Neural cell (in vitro differentiated cells): ENCODE measurements around the gene TMEM258. TPM values are rescaled to one million over a fixed set of nuclear protein-coding genes. Genes with fewer than 3 reads are reported as not detected.

Experiments
- H2AFZ ChIP-seq: fragments of 200-600, 300-800 bp; sonication (generic), shearing (Covaris generic); 2 replicates; pipeline ENCODE4 v1.6.0; 2014; ENCODE audit warnings: low read depth, mild to moderate bottlenecking, antibody characterized with exemption, low read length, moderate library complexity
- H3F3A ChIP-seq: fragments of 200-600 bp; shearing (Covaris generic); 2 replicates; pipeline ENCODE4 v1.6.1; 2016; ENCODE audit warnings: mild to moderate bottlenecking, moderate library complexity, mixed read lengths, antibody characterized with exemption, low read length; ENCODE audit not compliant: insufficient read depth, poor library complexity, severe bottlenecking
- H3K27ac ChIP-seq: fragments of 200-600, 300-800 bp; sonication (generic), shearing (Covaris generic); 2 replicates; pipeline ENCODE4 v1.5.1; 2014; ENCODE audit warnings: mild to moderate bottlenecking, low read length, moderate library complexity
- H3K27me3 ChIP-seq: fragments of 300-800, 200-600 bp; sonication (generic), shearing (Covaris generic); 2 replicates; pipeline ENCODE4 v1.6.0; 2014; ENCODE audit warnings: mild to moderate bottlenecking, low read depth, low read length, moderate library complexity; ENCODE audit not compliant: insufficient read depth
- H3K36me3 ChIP-seq: fragments of 300-800, 200-600 bp; sonication (generic), shearing (Covaris generic); 2 replicates; pipeline ENCODE4 v1.5.1; 2014; ENCODE audit warnings: mild to moderate bottlenecking, antibody characterized with exemption, low read length, moderate library complexity; ENCODE audit not compliant: insufficient read depth
- H3K4me2 ChIP-seq: fragments of 300-800, 200-600 bp; sonication (generic), shearing (Covaris generic); 2 replicates; pipeline ENCODE4 v1.6.0; 2014; ENCODE audit warnings: mild to moderate bottlenecking, low read length
- H3K4me3 ChIP-seq: fragments of 300-800, 200-600 bp; sonication (generic), shearing (Covaris generic); 2 replicates; pipeline ENCODE4 v1.5.1; 2014; ENCODE audit warnings: mild to moderate bottlenecking, low read length, moderate library complexity
- H3K79me2 ChIP-seq: fragments of 200-600 bp; shearing (Covaris generic); replicated peaks from 2 replicates; pipeline ENCODE4 v1.6.0; 2014; ENCODE audit warnings: mild to moderate bottlenecking, low read length, moderate library complexity; ENCODE audit not compliant: insufficient read depth
- H3K9ac ChIP-seq: fragments of 300-800, 200-600 bp; sonication (generic), shearing (Covaris generic); 2 replicates; pipeline ENCODE4 v1.6.1; 2016; ENCODE audit warnings: mild to moderate bottlenecking, low read length, mixed read lengths
- H3K9me2 ChIP-seq: fragments of 200-600 bp; shearing (Covaris generic); 2 replicates; pipeline ENCODE4 v1.6.1; 2016; ENCODE audit warnings: mild to moderate bottlenecking, low read length, mixed read lengths; ENCODE audit not compliant: insufficient read depth
- H3K9me3 ChIP-seq: fragments of 200-600, 300-800 bp; sonication (generic), shearing (Covaris generic); 2 replicates; pipeline ENCODE4 v1.6.1; 2016; ENCODE audit warnings: mild to moderate bottlenecking, mixed run types, low read length, moderate library complexity, mixed read lengths
- H4K20me1 ChIP-seq: fragments of 200-600 bp; shearing (Covaris generic); 2 replicates; pipeline ENCODE4 v1.6.1; 2016; ENCODE audit warnings: mild to moderate bottlenecking, mixed run types; ENCODE audit not compliant: insufficient read depth
- EP300 ChIP-seq: fragments of 450-650 bp; conservative IDR thresholded peaks from 2 replicates; pipeline ENCODE4 v1.6.1; 2014; ENCODE audit warnings: antibody characterized with exemption, mild to moderate bottlenecking, moderate library complexity; ENCODE audit not compliant: poor library complexity, severe bottlenecking
- EZH2 ChIP-seq: fragments of 200-600, 300-800 bp; shearing (Covaris generic), sonication (generic); IDR thresholded peaks from 2 replicates; pipeline ENCODE4 v1.6.1; 2014; ENCODE audit warnings: antibody characterized with exemption, low read length, borderline replicate concordance, mild to moderate bottlenecking; ENCODE audit not compliant: insufficient read depth, poor library complexity, severe bottlenecking
- MXI1 ChIP-seq: fragments of 450-650 bp; conservative IDR thresholded peaks from 2 replicates; pipeline ENCODE4 v1.6.1; 2014; ENCODE audit warnings: antibody characterized with exemption, mild to moderate bottlenecking; ENCODE audit not compliant: poor library complexity, severe bottlenecking
- POLR2AphosphoS5 ChIP-seq: IDR thresholded peaks from 2 replicates; pipeline ENCODE4 v1.6.1; 2012
- RAD21 ChIP-seq: fragments of 450-650 bp; conservative IDR thresholded peaks from 2 replicates; pipeline ENCODE4 v1.6.1; 2014; ENCODE audit warnings: antibody characterized with exemption, mild to moderate bottlenecking, moderate library complexity
- SMC3 ChIP-seq: fragments of 450-650 bp; conservative IDR thresholded peaks from 2 replicates; pipeline ENCODE4 v1.6.1; 2014; ENCODE audit warnings: antibody characterized with exemption, mild to moderate bottlenecking, moderate library complexity; ENCODE audit not compliant: poor library complexity
- TAF1 ChIP-seq: IDR thresholded peaks from 2 replicates; pipeline ENCODE4 v1.6.1; 2012; ENCODE audit warnings: low read depth
- polyA plus RNA-seq: library from polyadenylated mRNA; depleted of rRNA; stranded (reverse); fragments of >200 nt; gene quantifications from 2 replicates; pipeline ENCODE4 v1.2.3, GENCODE V29; 2014
- TF ChIP-seq, protein P1 (sequence below): fragments of 450-650 bp; IDR thresholded peaks from 2 replicates; pipeline ENCODE4 v1.5.1; 2014; ENCODE audit warnings: antibody characterized with exemption, mild to moderate bottlenecking, moderate library complexity; ENCODE audit not compliant: poor library complexity, severe bottlenecking
- TF ChIP-seq, protein P2 (sequence below): IDR thresholded peaks from 2 replicates; pipeline ENCODE4 v1.6.1; 2012; ENCODE audit warnings: borderline replicate concordance

The TMEM258 gene
- polyA plus RNA-seq, 1 donor from 2014 or later = 134 TPM

DNA sequence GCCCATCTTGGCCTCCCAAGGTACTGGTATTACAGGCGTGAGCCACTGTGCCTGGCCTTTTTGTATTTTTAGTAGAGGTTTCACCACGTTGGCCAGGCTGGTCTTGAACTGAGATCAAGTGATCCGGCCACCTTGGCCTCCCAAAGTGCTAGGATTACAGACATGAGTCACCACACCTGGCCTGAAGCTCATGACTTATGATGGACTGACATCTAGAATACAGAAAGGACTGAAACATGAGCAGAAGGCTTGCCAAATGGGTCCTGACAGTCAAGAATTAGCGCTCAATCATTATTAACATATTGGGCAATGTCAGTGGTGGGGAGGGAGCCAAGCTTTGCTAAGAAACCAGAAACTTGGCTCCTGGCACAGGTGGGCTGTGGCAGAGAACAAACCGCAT is 19.4 kb upstream of the TMEM258 start:
- Histone ChIP-seq H3K4me3 (no peak overlapping the region), H3K4me2 (no peak overlapping the region), H3K36me3 (peaks cover 12% of the 10 kb centered on the region), H3K27me3 (no peaks in the 10 kb centered on the region), H2AFZ (no peak overlapping the region), H3K9ac (no peak overlapping the region), H3K9me2 (no peaks in the 10 kb centered on the region), H3K79me2 (peaks cover 16% of the 10 kb centered on the region), H4K20me1 (no peaks in the 10 kb centered on the region), H3F3A (no peaks in the 10 kb centered on the region), H3K9me3 (no peaks in the 10 kb centered on the region), H3K27ac (no peak overlapping the region)
- TF ChIP-seq, protein P1, sequence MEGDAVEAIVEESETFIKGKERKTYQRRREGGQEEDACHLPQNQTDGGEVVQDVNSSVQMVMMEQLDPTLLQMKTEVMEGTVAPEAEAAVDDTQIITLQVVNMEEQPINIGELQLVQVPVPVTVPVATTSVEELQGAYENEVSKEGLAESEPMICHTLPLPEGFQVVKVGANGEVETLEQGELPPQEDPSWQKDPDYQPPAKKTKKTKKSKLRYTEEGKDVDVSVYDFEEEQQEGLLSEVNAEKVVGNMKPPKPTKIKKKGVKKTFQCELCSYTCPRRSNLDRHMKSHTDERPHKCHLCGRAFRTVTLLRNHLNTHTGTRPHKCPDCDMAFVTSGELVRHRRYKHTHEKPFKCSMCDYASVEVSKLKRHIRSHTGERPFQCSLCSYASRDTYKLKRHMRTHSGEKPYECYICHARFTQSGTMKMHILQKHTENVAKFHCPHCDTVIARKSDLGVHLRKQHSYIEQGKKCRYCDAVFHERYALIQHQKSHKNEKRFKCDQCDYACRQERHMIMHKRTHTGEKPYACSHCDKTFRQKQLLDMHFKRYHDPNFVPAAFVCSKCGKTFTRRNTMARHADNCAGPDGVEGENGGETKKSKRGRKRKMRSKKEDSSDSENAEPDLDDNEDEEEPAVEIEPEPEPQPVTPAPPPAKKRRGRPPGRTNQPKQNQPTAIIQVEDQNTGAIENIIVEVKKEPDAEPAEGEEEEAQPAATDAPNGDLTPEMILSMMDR = no peak
- TF ChIP-seq, protein P2, sequence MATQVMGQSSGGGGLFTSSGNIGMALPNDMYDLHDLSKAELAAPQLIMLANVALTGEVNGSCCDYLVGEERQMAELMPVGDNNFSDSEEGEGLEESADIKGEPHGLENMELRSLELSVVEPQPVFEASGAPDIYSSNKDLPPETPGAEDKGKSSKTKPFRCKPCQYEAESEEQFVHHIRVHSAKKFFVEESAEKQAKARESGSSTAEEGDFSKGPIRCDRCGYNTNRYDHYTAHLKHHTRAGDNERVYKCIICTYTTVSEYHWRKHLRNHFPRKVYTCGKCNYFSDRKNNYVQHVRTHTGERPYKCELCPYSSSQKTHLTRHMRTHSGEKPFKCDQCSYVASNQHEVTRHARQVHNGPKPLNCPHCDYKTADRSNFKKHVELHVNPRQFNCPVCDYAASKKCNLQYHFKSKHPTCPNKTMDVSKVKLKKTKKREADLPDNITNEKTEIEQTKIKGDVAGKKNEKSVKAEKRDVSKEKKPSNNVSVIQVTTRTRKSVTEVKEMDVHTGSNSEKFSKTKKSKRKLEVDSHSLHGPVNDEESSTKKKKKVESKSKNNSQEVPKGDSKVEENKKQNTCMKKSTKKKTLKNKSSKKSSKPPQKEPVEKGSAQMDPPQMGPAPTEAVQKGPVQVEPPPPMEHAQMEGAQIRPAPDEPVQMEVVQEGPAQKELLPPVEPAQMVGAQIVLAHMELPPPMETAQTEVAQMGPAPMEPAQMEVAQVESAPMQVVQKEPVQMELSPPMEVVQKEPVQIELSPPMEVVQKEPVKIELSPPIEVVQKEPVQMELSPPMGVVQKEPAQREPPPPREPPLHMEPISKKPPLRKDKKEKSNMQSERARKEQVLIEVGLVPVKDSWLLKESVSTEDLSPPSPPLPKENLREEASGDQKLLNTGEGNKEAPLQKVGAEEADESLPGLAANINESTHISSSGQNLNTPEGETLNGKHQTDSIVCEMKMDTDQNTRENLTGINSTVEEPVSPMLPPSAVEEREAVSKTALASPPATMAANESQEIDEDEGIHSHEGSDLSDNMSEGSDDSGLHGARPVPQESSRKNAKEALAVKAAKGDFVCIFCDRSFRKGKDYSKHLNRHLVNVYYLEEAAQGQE = no peak
- TF ChIP-seq SMC3 = no peak
- TF ChIP-seq EP300 = no peak
- no peak for TF ChIP-seq EZH2
- no peak for TF ChIP-seq TAF1
- no peak for TF ChIP-seq RAD21
- no peak for TF ChIP-seq POLR2AphosphoS5
- TF ChIP-seq MXI1 = no peak

DNA sequence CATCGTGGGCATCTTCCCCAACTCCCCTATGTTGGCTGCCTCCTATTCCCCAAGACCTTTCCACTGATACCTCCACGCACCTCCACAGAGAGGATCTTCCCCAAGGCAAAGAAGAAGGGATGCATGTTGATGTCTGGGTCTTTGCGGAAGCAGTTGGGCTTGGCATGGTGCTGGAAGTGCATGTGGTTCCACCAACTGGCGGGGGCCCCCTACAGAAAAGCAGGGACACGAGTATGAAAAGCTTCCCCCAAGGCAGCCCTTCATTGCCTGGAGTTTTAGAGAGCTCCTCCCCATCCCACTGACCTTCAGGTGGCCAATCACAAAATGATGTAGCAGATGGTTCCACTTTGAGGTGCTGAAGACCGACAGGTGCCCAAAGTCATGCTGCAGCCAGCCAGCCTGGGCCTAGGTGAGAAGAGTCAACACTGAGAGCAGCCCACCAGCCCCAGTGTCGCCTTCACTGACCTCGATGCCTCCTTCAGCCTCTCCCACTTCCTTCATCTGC is 18.3 kb upstream of the TMEM258 start:
- Histone ChIP-seq H3K9me3 (no peaks in the 10 kb centered on the region), H4K20me1 (no peaks in the 10 kb centered on the region), H3K4me3 (no peak overlapping the region), H3K9me2 (no peaks in the 10 kb centered on the region), H3K36me3 (peaks cover 12% of the 10 kb centered on the region), H3F3A (no peaks in the 10 kb centered on the region), H3K9ac (no peak overlapping the region), H3K79me2 (peaks cover 11% of the 10 kb centered on the region), H3K27ac (no peak overlapping the region), H3K27me3 (no peaks in the 10 kb centered on the region), H2AFZ (no peak overlapping the region), H3K4me2 (no peak overlapping the region)
- TF ChIP-seq TAF1 (no peak), SMC3 (no peak), POLR2AphosphoS5 (no peak), RAD21 (no peak), MXI1 (no peak), EP300 (no peak), EZH2 (no peak)
- TF ChIP-seq, protein P1 = no peak
- TF ChIP-seq, protein P2 = no peak
